ENCODE measurements around the gene ST3GAL3.

- no peak for TF ChIP-seq PBX3 (IDR thresholded peaks at IDR 0.05)
- TF ChIP-seq, protein P1, sequence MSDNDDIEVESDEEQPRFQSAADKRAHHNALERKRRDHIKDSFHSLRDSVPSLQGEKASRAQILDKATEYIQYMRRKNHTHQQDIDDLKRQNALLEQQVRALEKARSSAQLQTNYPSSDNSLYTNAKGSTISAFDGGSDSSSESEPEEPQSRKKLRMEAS (IDR thresholded peaks at IDR 0.05), result no peak
- no peak for TF ChIP-seq CTCF (IDR thresholded peaks at IDR 0.05)
- no peak for TF ChIP-seq REST (IDR thresholded peaks at IDR 0.05)
- TF ChIP-seq SMC3 (IDR thresholded peaks at IDR 0.05), result no peak
- TF ChIP-seq, protein P2, sequence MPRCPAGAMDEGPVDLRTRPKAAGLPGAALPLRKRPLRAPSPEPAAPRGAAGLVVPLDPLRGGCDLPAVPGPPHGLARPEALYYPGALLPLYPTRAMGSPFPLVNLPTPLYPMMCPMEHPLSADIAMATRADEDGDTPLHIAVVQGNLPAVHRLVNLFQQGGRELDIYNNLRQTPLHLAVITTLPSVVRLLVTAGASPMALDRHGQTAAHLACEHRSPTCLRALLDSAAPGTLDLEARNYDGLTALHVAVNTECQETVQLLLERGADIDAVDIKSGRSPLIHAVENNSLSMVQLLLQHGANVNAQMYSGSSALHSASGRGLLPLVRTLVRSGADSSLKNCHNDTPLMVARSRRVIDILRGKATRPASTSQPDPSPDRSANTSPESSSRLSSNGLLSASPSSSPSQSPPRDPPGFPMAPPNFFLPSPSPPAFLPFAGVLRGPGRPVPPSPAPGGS (IDR thresholded peaks at IDR 0.05), result no peak
- no peak for TF ChIP-seq MAFK (IDR thresholded peaks at IDR 0.05; ENCODE audit: partially characterized antibody)
- no peak for TF ChIP-seq POLR2A (IDR thresholded peaks at IDR 0.05; ENCODE audit: low read length)
Observed at GRCh38 chr1:43766818-43767525, 59.6 kb downstream of the ST3GAL3 start.
